HCEC 1CT (cell line): ENCODE data around the gene MON1B.
"Not testable (repeated sequence)": the region's sequence is repeated elsewhere in the genome, so short reads cannot be mapped to it uniquely, and the experiment has no call there.

Source experiments
- DNase-seq: peaks from one replicate; pipeline ENCODE4 v3.0.0-alpha.2; 2017

Gene MON1B

GRCh38 chr16:77190478-77191258, at the start of gene MON1B:
Gene MON1B (plus strand): TSS chr16:77191190. CDS start chr16:77191486, 296 bp downstream.
- DNase-seq: peak; percentile 98

- no peak for DNase-seq
These were observed 47.6 kb upstream of the MON1B start for GRCh38 chr16:77143364-77143763.

GRCh38 chr16:77148121-77148520, 42.9 kb upstream of the MON1B start:
- no peak for DNase-seq

GRCh38 chr16:77157346-77158058, 33.5 kb upstream of the MON1B start:
- DNase-seq: no peak

- no peak for DNase-seq
These were observed 32.7 kb upstream of the MON1B start for GRCh38 chr16:77158293-77158692.

GRCh38 chr16:77165006-77165405, 26.0 kb upstream of the MON1B start:
- no peak for DNase-seq

GRCh38 chr16:77165536-77166236, 25.3 kb upstream of the MON1B start:
- DNase-seq: not testable (repeated sequence)

GRCh38 chr16:77166726-77167125, 24.3 kb upstream of the MON1B start:
- no peak for DNase-seq

GRCh38 chr16:77168901-77169300, 22.1 kb upstream of the MON1B start:
- DNase-seq: no peak

GRCh38 chr16:77169650-77170236, 21.2 kb upstream of the MON1B start:
- peak; percentile 19 for DNase-seq

GRCh38 chr16:77170805-77171204, 20.2 kb upstream of the MON1B start:
- DNase-seq: no peak

- no peak for DNase-seq
These were observed 19.0 kb upstream of the MON1B start for GRCh38 chr16:77171745-77172635.

- no peak for DNase-seq
These were observed 18.0 kb upstream of the MON1B start for GRCh38 chr16:77172951-77173350.

GRCh38 chr16:77183137-77183536, 7.9 kb upstream of the MON1B start:
- no peak for DNase-seq

- not testable (repeated sequence) for DNase-seq
These were observed 4.7 kb upstream of the MON1B start for GRCh38 chr16:77186298-77186697.

- DNase-seq: no peak
These were observed 856 bp upstream of the MON1B start for GRCh38 chr16:77190190-77190477.

GRCh38 chr16:77191259-77191969, 424 bp downstream of the MON1B start:
- no peak for DNase-seq

- DNase-seq: no peak
These were observed 2.4 kb downstream of the MON1B start for GRCh38 chr16:77193377-77193776.

GRCh38 chr16:77194295-77195231, 3.6 kb downstream of the MON1B start:
- DNase-seq: no peak

GRCh38 chr16:77195411-77195810, 4.4 kb downstream of the MON1B start:
- DNase-seq: no peak

GRCh38 chr16:77197747-77198146, 6.8 kb downstream of the MON1B start:
- no peak for DNase-seq
